HG02763 (cell line): ENCODE data around the gene MLXIPL.
"Not testable (repeated sequence)": the region's sequence is repeated elsewhere in the genome, so short reads cannot be mapped to it uniquely, and the experiment has no call there.

Experiments
- ATAC-seq: cut with Tn5 transposase; IDR thresholded peaks from one replicate; pipeline ENCODE4 v1.9.1; 2021; ENCODE audit warnings: mild to moderate bottlenecking, moderate library complexity; ENCODE audit not compliant: unreplicated experiment

Gene MLXIPL

GRCh38 chr7:73556208-73557107, 67.9 kb downstream of the MLXIPL start:
- ATAC-seq = no peak

GRCh38 chr7:73555411-73555982, 68.8 kb downstream of the MLXIPL start:
- no peak for ATAC-seq

DNA sequence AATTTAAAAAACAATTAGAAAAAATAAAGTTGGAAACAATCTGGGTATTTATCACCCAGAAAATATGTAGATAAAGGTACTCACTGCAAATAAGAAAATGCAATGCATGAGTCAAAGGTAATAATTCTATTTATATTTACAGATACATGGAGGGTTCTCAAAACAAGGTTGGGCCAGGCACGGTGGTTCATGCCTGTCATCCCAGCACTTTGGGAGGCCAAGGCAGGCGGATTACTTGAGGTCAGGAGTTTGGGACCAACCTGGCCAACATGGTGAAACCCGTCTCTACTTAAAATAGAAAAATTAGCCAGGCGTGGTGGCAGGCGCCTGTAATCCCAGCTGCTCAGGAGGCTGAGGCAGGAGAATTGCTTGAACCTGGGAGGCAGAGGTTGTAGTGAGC, 74.2 kb downstream of the MLXIPL start:
- not testable (repeated sequence) for ATAC-seq

GRCh38 chr7:73549176-73549575, 75.1 kb downstream of the MLXIPL start:
- no peak for ATAC-seq

DNA sequence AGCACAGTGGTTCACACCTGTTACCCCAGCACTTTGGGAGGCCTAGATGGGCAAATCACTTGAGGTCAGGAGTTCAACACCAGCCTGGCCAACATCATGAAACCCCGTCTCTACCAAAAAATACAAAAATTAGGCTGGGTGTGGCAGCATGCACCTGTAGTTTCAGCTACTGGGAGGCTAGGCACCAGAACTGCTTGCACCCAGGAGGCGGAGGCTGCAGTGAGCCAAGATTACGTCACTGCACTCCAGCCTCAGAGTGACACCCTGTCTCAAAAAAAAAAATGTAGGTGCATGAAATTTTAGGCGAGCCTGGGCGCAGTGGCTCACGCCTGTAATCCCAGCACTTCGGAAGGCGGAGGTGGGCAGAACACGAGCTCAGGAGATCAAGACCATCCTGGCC, 76.5 kb downstream of the MLXIPL start:
- no peak for ATAC-seq

DNA sequence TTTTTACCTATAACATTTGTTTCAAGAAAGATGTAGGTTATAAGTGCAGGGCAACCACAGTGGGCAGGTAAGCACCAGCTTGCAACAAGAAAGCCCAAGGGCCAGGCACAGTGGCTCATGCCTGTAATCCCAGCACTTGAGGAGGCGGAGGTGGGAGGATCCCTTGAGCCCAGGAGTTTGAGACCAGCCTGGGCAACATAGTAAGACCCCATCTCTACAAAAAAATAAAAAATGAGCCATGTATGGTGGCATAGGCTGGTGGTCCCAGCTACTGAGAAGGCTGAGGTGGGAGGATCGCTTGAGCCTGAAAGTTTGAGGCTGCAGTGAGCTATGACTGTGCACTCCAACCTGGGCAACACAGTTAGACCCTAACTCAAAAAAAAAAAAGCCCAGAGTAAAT, 79.6 kb downstream of the MLXIPL start:
- no peak for ATAC-seq
